OCI-LY7 (cell line): ENCODE data around the gene NDUFAF2. TPM values are rescaled to one million over a fixed set of nuclear protein-coding genes. Genes with fewer than 3 reads are reported as not detected.

Experiments
- BruUV-seq: library from RNA; stranded (reverse); fragments of 400-500 nt; replicated peaks from 2 replicates; lab custom pipeline; 2021; lab: Mats Ljungman, UMichigan
- CTCF ChIA-PET: fragments of 300-600 bp; sonication (Branson Sonifier 250); formaldehyde crosslinking; loops from one replicate; lab custom pipeline; 2022; ENCODE audit warnings: antibody characterized with exemption; ENCODE audit not compliant: unreplicated experiment; lab: Charles Lee
- POLR2A ChIA-PET: fragments of 300-600 bp; sonication (Branson Sonifier 250); formaldehyde crosslinking; loops from one replicate; lab custom pipeline; 2022; ENCODE audit warnings: antibody characterized with exemption; lab: Charles Lee
- DNase-seq: peaks from one replicate; pipeline ENCODE4 v3.0.0-alpha.2; 2015; ENCODE audit warnings: low spot score
- H2AFZ ChIP-seq: fragments of 200-600 bp; sonication (generic), shearing (Covaris generic); 2 replicates; pipeline ENCODE4 v1.6.1; 2014; ENCODE audit warnings: mild to moderate bottlenecking, antibody characterized with exemption, low read length, moderate library complexity
- H3K27ac ChIP-seq: fragments of 200-600 bp; sonication (generic); 2 replicates; pipeline ENCODE4 v1.5.1; 2014; ENCODE audit warnings: mixed run types, low read depth, mild to moderate bottlenecking, moderate library complexity, low read length, inconsistent platforms; ENCODE audit not compliant: poor library complexity, severe bottlenecking
- H3K36me3 ChIP-seq: fragments of 200-600 bp; sonication (generic); 2 replicates; pipeline ENCODE4 v1.6.1; 2014; ENCODE audit warnings: mild to moderate bottlenecking, antibody characterized with exemption, low read length, moderate library complexity, mixed read lengths; ENCODE audit not compliant: insufficient read depth
- H3K4me1 ChIP-seq: fragments of 200-600 bp; sonication (generic); 2 replicates; pipeline ENCODE4 v1.5.1; 2014; ENCODE audit warnings: mild to moderate bottlenecking, low read length; ENCODE audit not compliant: insufficient read depth, poor library complexity, severe bottlenecking
- H3K4me2 ChIP-seq: fragments of 200-600 bp; sonication (generic); 2 replicates; pipeline ENCODE4 v1.6.1; 2014; ENCODE audit warnings: mild to moderate bottlenecking, low read length
- H3K4me3 ChIP-seq: fragments of 200-600 bp; sonication (generic); 2 replicates; pipeline ENCODE4 v1.5.1; 2014; ENCODE audit warnings: mild to moderate bottlenecking, low read depth, low read length; ENCODE audit not compliant: poor library complexity, severe bottlenecking
- H3K79me2 ChIP-seq: fragments of 200-600 bp; sonication (generic); 2 replicates; pipeline ENCODE4 v1.6.1; 2016; ENCODE audit warnings: low read depth, mild to moderate bottlenecking, low read length, moderate library complexity, mixed read lengths; ENCODE audit not compliant: insufficient read depth
- H3K9me2 ChIP-seq: fragments of 200-600 bp; sonication (generic); 2 replicates; pipeline ENCODE4 v1.6.1; 2016; ENCODE audit warnings: mild to moderate bottlenecking, low read length, mixed read lengths; ENCODE audit not compliant: insufficient read depth
- H3K9me3 ChIP-seq: fragments of 200-600 bp; sonication (generic); 2 replicates; pipeline ENCODE4 v1.6.1; 2014; ENCODE audit warnings: mild to moderate bottlenecking, mixed run types, low read length, mixed read lengths
- H4K20me1 ChIP-seq: fragments of 200-600 bp; sonication (generic); 2 replicates; pipeline ENCODE4 v1.6.1; 2014; ENCODE audit warnings: mild to moderate bottlenecking, antibody characterized with exemption, low read length, moderate library complexity, mixed read lengths; ENCODE audit not compliant: insufficient read depth
- CTCF ChIP-seq: fragments of 200-600 bp; sonication (generic); conservative IDR thresholded peaks from 2 replicates; pipeline ENCODE4 v1.5.1; 2014; ENCODE audit warnings: mild to moderate bottlenecking, antibody characterized with exemption, low read length, moderate library complexity, mixed read lengths
- EZH2phosphoT487 ChIP-seq: fragments of 200-600 bp; sonication (generic); IDR thresholded peaks from 2 replicates; pipeline ENCODE4 v1.6.1; 2018; ENCODE audit warnings: low read depth, borderline replicate concordance, mild to moderate bottlenecking, mixed run types, antibody characterized with exemption, low read length, moderate library complexity, mixed read lengths
- intact Hi-C: fragments of 100-400 bp; cut with micrococcal nuclease; formaldehyde crosslinking; loops from one replicate; pipeline ENCODE4 v1.10.0; 2022; ENCODE audit not compliant: unreplicated experiment
- total RNA-seq, 2 experiments: library from RNA; depleted of rRNA in 1 of 2; stranded (reverse); fragments of >200 nt in 1 of 2; shearing (Covaris generic) in 1 of 2; gene quantifications; 2 replicates each; pipeline ENCODE4 v1.2.3, GENCODE V29; 2014 to 2022

The NDUFAF2 gene
- total RNA-seq, 2 experiments from 2014 or later = 20.8 to 36.8 TPM

GRCh38 chr5:60903356-60903755 is 41.6 kb upstream of the NDUFAF2 start:
- no peak overlapping the region for H3K27ac ChIP-seq
- CTCF ChIA-PET = no interaction called here
- no peak overlapping the region for H2AFZ ChIP-seq
- no peak overlapping the region for H3K4me3 ChIP-seq
- H3K4me2 ChIP-seq = no peak overlapping the region
- TF ChIP-seq EZH2phosphoT487 (no peak), CTCF (no peak)
- H3K9me3 ChIP-seq = no peaks in the 10 kb centered on the region
- no peak for DNase-seq
- no peaks in the 10 kb centered on the region for H3K9me2 ChIP-seq
- intact Hi-C loops = no loop called here
- no peaks in the 10 kb centered on the region for H3K4me1 ChIP-seq
- H3K36me3 ChIP-seq = no peaks in the 10 kb centered on the region
- no peaks in the 10 kb centered on the region for H3K79me2 ChIP-seq
- POLR2A ChIA-PET = interaction anchor here (0.6 to 1.6 kb wide), 2 partner anchors 14 to 219 kb away, joined by 5 to 6 read pairs; no protein-coding TSS in a partner anchor
- no TSS peak for BruUV-seq
- H4K20me1 ChIP-seq = no peaks in the 10 kb centered on the region

- Histone ChIP-seq H3K9me3 (no peaks in the 10 kb centered on the region), H3K79me2 (no peaks in the 10 kb centered on the region), H4K20me1 (no peaks in the 10 kb centered on the region), H3K36me3 (peaks cover 31% of the 10 kb centered on the region), H3K4me1 (no peaks in the 10 kb centered on the region), H3K9me2 (no peaks in the 10 kb centered on the region), H2AFZ (no peak overlapping the region), H3K4me3 (no peak overlapping the region), H3K27ac (no peak overlapping the region), H3K4me2 (no peak overlapping the region)
- POLR2A ChIA-PET = interaction anchor here (1.1 to 2.0 kb wide), 3 partner anchors 13 to 261 kb away, joined by 3 to 5 read pairs (median 3); no protein-coding TSS in a partner anchor
- intact Hi-C loops = no loop called here
- DNase-seq = no peak
- BruUV-seq = no TSS peak
- TF ChIP-seq CTCF = no peak
- TF ChIP-seq EZH2phosphoT487 = no peak
- CTCF ChIA-PET = no interaction called here
Measured at GRCh38 chr5:60916646-60917045, 28.4 kb upstream of the NDUFAF2 start.

GRCh38 chr5:60918466-60918865 is 26.5 kb upstream of the NDUFAF2 start:
- H3K9me2 ChIP-seq = no peaks in the 10 kb centered on the region
- H3K27ac ChIP-seq = no peak overlapping the region
- TF ChIP-seq CTCF = no peak
- TF ChIP-seq EZH2phosphoT487 = no peak
- intact Hi-C loops = no loop called here
- no peaks in the 10 kb centered on the region for H4K20me1 ChIP-seq
- DNase-seq = no peak
- no peaks in the 10 kb centered on the region for H3K9me3 ChIP-seq
- no peak overlapping the region for H2AFZ ChIP-seq
- ChIA-PET CTCF (no interaction called here), POLR2A (interaction anchor here (2.0 kb wide), 1 partner anchor 15 kb away, joined by 5 read pairs; no protein-coding TSS in a partner anchor)
- no peaks in the 10 kb centered on the region for H3K79me2 ChIP-seq
- H3K4me2 ChIP-seq = no peak overlapping the region
- peaks cover 37% of the 10 kb centered on the region for H3K36me3 ChIP-seq
- BruUV-seq = no TSS peak
- no peak overlapping the region for H3K4me3 ChIP-seq
- H3K4me1 ChIP-seq = no peaks in the 10 kb centered on the region
